ENCODE results near the gene UBE3D. TPM values are rescaled to one million over a fixed set of nuclear protein-coding genes. Genes with fewer than 3 reads are reported as not detected.

Gene UBE3D
- total RNA-seq, 1 donor, result 7.0 TPM

- DNase-seq (ENCODE audit: low read depth), result peak; percentile 62
- no peak overlapping the region for H3K4me3 ChIP-seq (ENCODE audit: low read depth, low read length)
These were observed 31.1 kb upstream of the UBE3D start for GRCh38 chr6:83096791-83097190.

GRCh38 chr6:83092756-83093399 is 27.2 kb upstream of the UBE3D start:
- TF ChIP-seq CTCF (IDR thresholded peaks at IDR 0.05; ENCODE audit: insufficient read depth, low read length), result no peak
- DNase-seq (ENCODE audit: low read depth), result peak; percentile 64
- no peak overlapping the region for H3K4me3 ChIP-seq (ENCODE audit: low read depth, low read length)

More at GRCh38 chr6:83096791-83097190, 31.1 kb upstream of the UBE3D start:
- TF ChIP-seq CTCF (IDR thresholded peaks at IDR 0.05; ENCODE audit: insufficient read depth, low read length), result no peak

GRCh38 chr6:83086751-83087150 is 21.1 kb upstream of the UBE3D start:
- DNase-seq (ENCODE audit: low read depth), result no peak

GRCh38 chr6:83083476-83083875 is 17.8 kb upstream of the UBE3D start:
- no peak for DNase-seq (ENCODE audit: low read depth)
- no peak overlapping the region for H3K4me3 ChIP-seq (ENCODE audit: low read depth, low read length)
- no peak for TF ChIP-seq CTCF (IDR thresholded peaks at IDR 0.05; ENCODE audit: insufficient read depth, low read length)

More at GRCh38 chr6:83086751-83087150, 21.1 kb upstream of the UBE3D start:
- no peak overlapping the region for H3K4me3 ChIP-seq (ENCODE audit: low read depth, low read length)
- no peak for TF ChIP-seq CTCF (IDR thresholded peaks at IDR 0.05; ENCODE audit: insufficient read depth, low read length)

GRCh38 chr6:83073615-83074014 is 8.0 kb upstream of the UBE3D start:
- no peak for TF ChIP-seq CTCF (IDR thresholded peaks at IDR 0.05; ENCODE audit: insufficient read depth, low read length)
- no peak overlapping the region for H3K4me3 ChIP-seq (ENCODE audit: low read depth, low read length)
- DNase-seq (ENCODE audit: low read depth), result no peak

- H3K4me3 ChIP-seq (ENCODE audit: low read depth, low read length), result no peak overlapping the region
- no peak for TF ChIP-seq CTCF (IDR thresholded peaks at IDR 0.05; ENCODE audit: insufficient read depth, low read length)
- no peak for DNase-seq (ENCODE audit: low read depth)
These were observed 7.1 kb upstream of the UBE3D start for GRCh38 chr6:83072726-83073125.

GRCh38 chr6:83071707-83072106 is 6.1 kb upstream of the UBE3D start:
- no peak for DNase-seq (ENCODE audit: low read depth)
- no peak overlapping the region for H3K4me3 ChIP-seq (ENCODE audit: low read depth, low read length)
- TF ChIP-seq CTCF (IDR thresholded peaks at IDR 0.05; ENCODE audit: insufficient read depth, low read length), result no peak
